BLaER1 treated with 17β-estradiol and CSF1 and Interleukin-3, amounts not matched to agents 10 nM and 100 nM (cell line): ENCODE results near the gene ITPR1.

Experiments used
- H3K27ac ChIP-seq, 11 experiments: shearing (Covaris generic); formaldehyde crosslinking; 2 replicates each; pipeline ENCODE4 v1.8.1; 2022
- H3K27me3 ChIP-seq, 11 experiments: shearing (Covaris generic); formaldehyde crosslinking; 2 replicates each; pipeline ENCODE4 v1.8.1; 2022
- H3K36me3 ChIP-seq, 11 experiments: shearing (Covaris generic); formaldehyde crosslinking; 2 replicates each; pipeline ENCODE4 v1.8.1; 2022
- H3K4me1 ChIP-seq, 10 experiments: shearing (Covaris generic); formaldehyde crosslinking; 2 replicates each; pipeline ENCODE4 v1.8.1; 2022
- H3K4me2 ChIP-seq, 11 experiments: shearing (Covaris generic); formaldehyde crosslinking; 2 replicates each; pipeline ENCODE4 v1.8.1; 2022
- H3K4me3 ChIP-seq, 10 experiments: shearing (Covaris generic); formaldehyde crosslinking; 2 replicates each; pipeline ENCODE4 v1.8.1; 2022
- H3K9ac ChIP-seq, 11 experiments: shearing (Covaris generic); formaldehyde crosslinking; 2 replicates each; pipeline ENCODE4 v1.8.1; 2022
- H3K9me3 ChIP-seq, 11 experiments: shearing (Covaris generic); formaldehyde crosslinking; replicated peaks in 1 of 11; 2 replicates each; pipeline ENCODE4 v1.8.1; 2022
- H4K20me1 ChIP-seq, 11 experiments: shearing (Covaris generic); formaldehyde crosslinking; 2 replicates each; pipeline ENCODE4 v1.8.1; 2022
- Cebpa-rat ChIP-seq, 11 experiments: shearing (Covaris generic); IDR thresholded peaks; 2 replicates each; pipeline ENCODE4 v1.8.1; 2022

ITPR1 gene

DNA sequence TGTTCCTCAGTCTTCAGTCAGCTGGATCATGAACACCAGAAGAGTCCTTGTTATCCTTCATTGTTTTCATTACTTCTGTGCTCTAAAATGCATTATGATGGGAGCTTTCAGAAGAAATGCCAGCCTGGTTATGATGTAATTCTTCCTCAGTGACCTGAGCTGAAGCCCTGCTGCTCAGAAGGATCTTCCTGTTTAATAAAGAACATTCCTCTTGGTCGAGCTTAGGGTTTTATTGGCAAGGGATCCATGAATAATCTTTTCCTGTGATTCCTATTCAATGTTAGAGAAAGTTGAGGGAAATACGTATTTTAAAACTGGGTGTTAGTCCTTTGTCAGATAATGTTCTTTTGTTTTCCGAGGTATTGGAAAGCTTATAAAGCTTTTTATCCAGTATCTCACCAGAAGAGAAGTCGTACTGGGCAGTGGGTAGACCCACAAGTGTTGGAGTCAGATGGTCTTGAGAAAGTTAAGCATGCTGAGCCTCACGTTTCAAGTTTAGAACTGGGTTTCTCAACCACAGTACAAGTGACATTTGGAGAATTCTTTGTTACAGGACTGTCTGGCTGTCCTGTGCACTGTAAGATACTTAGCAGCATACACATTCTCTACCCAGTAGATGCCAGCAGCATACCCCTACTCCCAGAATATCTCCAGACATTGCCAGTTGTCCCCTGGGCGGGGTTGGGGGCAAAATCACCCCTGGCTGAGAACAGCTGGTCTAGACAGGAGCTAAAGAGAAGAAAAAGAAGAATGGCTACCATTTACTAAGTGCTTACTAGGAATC lies 273.8 kb downstream of the ITPR1 start:
- peaks cover 19 to 51% (median 32%) of the 10 kb centered on the region in 11 experiments for H3K9me3 ChIP-seq
- H3K4me2 ChIP-seq: no peak overlapping the region
- no peak for TF ChIP-seq Cebpa-rat (IDR thresholded peaks at IDR 0.05)
- H3K9ac ChIP-seq: no peak overlapping the region
- H3K4me3 ChIP-seq: no peak overlapping the region
- H3K27me3 ChIP-seq: no peaks in the 10 kb centered on the region
- H3K4me1 ChIP-seq: peaks cover 0 to 13% (median 0%) of the 10 kb centered on the region in 10 experiments; a peak in 7 of 20 replicates
- no peaks in the 10 kb centered on the region for H4K20me1 ChIP-seq
- H3K36me3 ChIP-seq: peaks cover 15 to 91% (median 53%) of the 10 kb centered on the region in 11 experiments; a peak in 19 of 22 replicates
- no peak overlapping the region for H3K27ac ChIP-seq

DNA sequence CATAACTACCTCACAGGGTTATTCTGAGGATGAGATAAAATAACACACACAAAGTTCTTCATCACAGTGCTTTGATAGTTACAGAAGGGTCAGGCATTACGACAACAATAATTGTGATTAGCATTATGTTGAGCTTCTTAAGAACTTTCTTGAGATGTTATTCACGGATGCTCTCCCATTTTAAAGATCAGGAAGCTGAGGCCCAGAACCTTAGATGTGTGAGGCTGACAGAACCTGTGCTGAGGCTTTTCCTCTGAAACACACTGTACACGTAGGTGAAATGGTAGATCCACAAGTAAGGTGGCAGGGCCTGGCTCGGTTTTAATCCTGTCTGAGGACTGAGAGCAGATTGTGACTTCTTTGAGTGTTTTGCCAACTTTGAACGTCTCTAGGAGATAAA lies 274.9 kb downstream of the ITPR1 start:
- H3K27me3 ChIP-seq: no peaks in the 10 kb centered on the region
- H3K36me3 ChIP-seq: peaks cover 10 to 83% (median 45%) of the 10 kb centered on the region in 11 experiments; a peak in 19 of 22 replicates
- H3K4me2 ChIP-seq: no peak overlapping the region
- H3K9me3 ChIP-seq: peaks cover 15 to 42% (median 24%) of the 10 kb centered on the region in 11 experiments
- peaks cover 0 to 19% (median 0%) of the 10 kb centered on the region in 10 experiments; a peak in 7 of 20 replicates for H3K4me1 ChIP-seq
- no peak overlapping the region for H3K9ac ChIP-seq
- no peak for TF ChIP-seq Cebpa-rat (IDR thresholded peaks at IDR 0.05)
- H3K4me3 ChIP-seq: no peak overlapping the region
- H4K20me1 ChIP-seq: no peaks in the 10 kb centered on the region
- H3K27ac ChIP-seq: no peak overlapping the region

- peaks cover 0 to 21% (median 0%) of the 10 kb centered on the region in 10 experiments; a peak in 7 of 20 replicates for H3K4me1 ChIP-seq
- H3K9ac ChIP-seq: no peak overlapping the region
- H3K4me2 ChIP-seq: no peak overlapping the region
- H3K27me3 ChIP-seq: no peaks in the 10 kb centered on the region
- H3K4me3 ChIP-seq: no peak overlapping the region
- TF ChIP-seq Cebpa-rat (IDR thresholded peaks at IDR 0.05): no peak
- H3K36me3 ChIP-seq: peaks cover 10 to 83% (median 42%) of the 10 kb centered on the region in 11 experiments; a peak in 19 of 22 replicates
- H3K27ac ChIP-seq: no peak overlapping the region
- no peaks in the 10 kb centered on the region for H4K20me1 ChIP-seq
- H3K9me3 ChIP-seq: peaks cover 14 to 37% (median 23%) of the 10 kb centered on the region in 11 experiments
Measured at GRCh38 chr3:4768521-4768920, 275.4 kb downstream of the ITPR1 start.

GRCh38 chr3:4770561-4770960 lies 277.4 kb downstream of the ITPR1 start:
- Histone ChIP-seq H3K4me2 (peak overlapping the region in 2 of 11 experiments; percentile 51 to 58; a peak in 3 of 22 replicates), H3K27me3 (no peaks in the 10 kb centered on the region), H3K4me3 (no peak overlapping the region), H3K36me3 (peaks cover 10 to 85% (median 44%) of the 10 kb centered on the region in 11 experiments; a peak in 19 of 22 replicates), H3K9ac (no peak overlapping the region), H3K4me1 (peaks cover 0 to 21% (median 0%) of the 10 kb centered on the region in 10 experiments; a peak in 7 of 20 replicates), H3K9me3 (peaks cover 10 to 19% (median 16%) of the 10 kb centered on the region in 11 experiments), H4K20me1 (no peaks in the 10 kb centered on the region), H3K27ac (no peak overlapping the region)
- TF ChIP-seq Cebpa-rat (IDR thresholded peaks at IDR 0.05): no peak

DNA sequence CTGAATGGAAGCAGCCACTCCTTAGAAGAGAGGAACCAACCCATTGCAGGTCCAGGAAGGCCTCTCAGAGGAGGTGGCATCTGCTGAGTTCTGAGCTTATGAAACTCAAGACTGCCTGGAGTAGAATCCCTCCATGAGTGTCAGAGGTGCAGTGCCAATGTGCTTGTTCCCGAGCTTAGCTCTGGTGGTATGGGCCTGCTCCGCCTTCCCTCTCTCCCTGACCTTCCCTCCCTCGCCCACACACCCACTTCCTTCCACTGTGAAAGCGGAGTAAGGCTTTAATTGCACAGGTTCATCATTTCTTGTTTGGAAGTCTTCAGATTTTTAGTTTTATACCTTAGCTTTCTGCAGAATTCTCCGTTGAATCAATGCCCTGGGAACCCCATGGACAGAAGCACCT lies 278.1 kb downstream of the ITPR1 start:
- Histone ChIP-seq H3K9ac (no peak overlapping the region), H4K20me1 (no peaks in the 10 kb centered on the region), H3K36me3 (peaks cover 4 to 85% (median 41%) of the 10 kb centered on the region in 11 experiments; a peak in 19 of 22 replicates), H3K4me2 (peak overlapping the region in 3 of 11 experiments; percentile 45 to 58 (median 51); a peak in 6 of 22 replicates), H3K4me1 (peaks cover 0 to 21% (median 0%) of the 10 kb centered on the region in 10 experiments; a peak in 7 of 20 replicates), H3K4me3 (no peak overlapping the region), H3K27me3 (no peaks in the 10 kb centered on the region), H3K9me3 (peaks cover 4 to 12% (median 9%) of the 10 kb centered on the region in 11 experiments), H3K27ac (no peak overlapping the region)
- no peak for TF ChIP-seq Cebpa-rat (IDR thresholded peaks at IDR 0.05)

DNA sequence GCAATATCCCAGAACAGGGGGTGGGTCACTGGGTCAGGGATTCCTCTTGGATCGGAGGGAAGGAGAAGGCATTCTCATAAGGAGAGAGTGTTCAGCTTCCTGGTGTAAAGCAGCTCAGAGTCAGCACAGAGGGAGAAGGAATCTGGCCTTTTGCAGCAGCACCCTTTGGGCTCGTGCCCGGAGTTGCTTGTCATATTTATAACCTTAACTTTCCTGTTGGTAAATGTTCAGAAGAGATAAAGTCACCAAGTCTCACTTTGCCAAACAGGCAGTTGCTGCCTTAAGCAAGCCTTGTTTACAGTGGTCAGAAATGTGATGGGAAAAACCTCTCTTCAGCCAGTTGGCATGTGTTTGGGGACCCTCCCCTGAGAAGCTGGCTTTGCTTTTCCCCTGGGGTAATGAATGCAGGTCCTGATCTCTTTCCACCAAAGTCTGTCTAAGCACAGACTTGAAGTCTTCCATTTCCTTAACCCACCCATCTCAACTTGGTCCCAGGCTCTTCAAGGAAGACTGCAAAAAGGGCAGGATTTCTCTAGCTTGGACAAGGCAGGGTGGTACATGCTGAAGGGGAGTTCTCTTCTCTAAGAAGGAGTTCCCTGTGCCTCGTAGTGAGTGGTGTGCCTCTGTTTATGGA lies 279.1 kb downstream of the ITPR1 start:
- peak overlapping the region in 1 of 11 experiments; percentile 24; a peak in 2 of 22 replicates for H3K4me2 ChIP-seq
- H3K27ac ChIP-seq: no peak overlapping the region
- peaks cover 3 to 85% (median 37%) of the 10 kb centered on the region in 11 experiments; a peak in 18 of 22 replicates for H3K36me3 ChIP-seq
- H4K20me1 ChIP-seq: no peaks in the 10 kb centered on the region
- no peak overlapping the region for H3K4me3 ChIP-seq
- peaks cover 0 to 21% (median 0%) of the 10 kb centered on the region in 10 experiments; a peak in 7 of 20 replicates for H3K4me1 ChIP-seq
- peaks cover 0 to 2% (median 0%) of the 10 kb centered on the region in 11 experiments; a peak in 2 of 22 replicates for H3K9me3 ChIP-seq
- no peaks in the 10 kb centered on the region for H3K27me3 ChIP-seq
- TF ChIP-seq Cebpa-rat (IDR thresholded peaks at IDR 0.05): no peak
- no peak overlapping the region for H3K9ac ChIP-seq

- Histone ChIP-seq H3K4me2 (peak overlapping the region in 3 of 11 experiments; percentile 8 to 24 (median 22); a peak in 4 of 22 replicates), H3K4me3 (no peak overlapping the region), H3K4me1 (peaks cover 0 to 21% (median 0%) of the 10 kb centered on the region in 10 experiments; a peak in 7 of 20 replicates), H3K27ac (no peak overlapping the region), H3K27me3 (no peaks in the 10 kb centered on the region), H3K36me3 (peaks cover 5 to 85% (median 37%) of the 10 kb centered on the region in 11 experiments; a peak in 16 of 22 replicates), H3K9me3 (no peaks in the 10 kb centered on the region), H3K9ac (no peak overlapping the region), H4K20me1 (no peaks in the 10 kb centered on the region)
- TF ChIP-seq Cebpa-rat (IDR thresholded peaks at IDR 0.05): no peak
Measured at GRCh38 chr3:4772858-4773257, 279.7 kb downstream of the ITPR1 start.

- H3K27me3 ChIP-seq: no peaks in the 10 kb centered on the region
- H3K9me3 ChIP-seq: no peaks in the 10 kb centered on the region
- peaks cover 0 to 21% (median 0%) of the 10 kb centered on the region in 10 experiments; a peak in 7 of 20 replicates for H3K4me1 ChIP-seq
- TF ChIP-seq Cebpa-rat (IDR thresholded peaks at IDR 0.05): no peak
- no peak overlapping the region for H3K4me3 ChIP-seq
- no peak overlapping the region for H3K27ac ChIP-seq
- no peaks in the 10 kb centered on the region for H4K20me1 ChIP-seq
- H3K9ac ChIP-seq: no peak overlapping the region
- peaks cover 5 to 85% (median 33%) of the 10 kb centered on the region in 11 experiments; a peak in 16 of 22 replicates for H3K36me3 ChIP-seq
- H3K4me2 ChIP-seq: no peak overlapping the region
Measured at GRCh38 chr3:4773583-4773982, 280.4 kb downstream of the ITPR1 start.

- H3K4me3 ChIP-seq: no peak overlapping the region
- H4K20me1 ChIP-seq: no peaks in the 10 kb centered on the region
- no peak overlapping the region for H3K4me2 ChIP-seq
- H3K9ac ChIP-seq: no peak overlapping the region
- peaks cover 5 to 85% (median 34%) of the 10 kb centered on the region in 11 experiments; a peak in 14 of 22 replicates for H3K36me3 ChIP-seq
- TF ChIP-seq Cebpa-rat (IDR thresholded peaks at IDR 0.05): no peak
- no peak overlapping the region for H3K27ac ChIP-seq
- no peaks in the 10 kb centered on the region for H3K27me3 ChIP-seq
- peaks cover 0 to 21% (median 0%) of the 10 kb centered on the region in 10 experiments; a peak in 7 of 20 replicates for H3K4me1 ChIP-seq
- H3K9me3 ChIP-seq: no peaks in the 10 kb centered on the region
Measured at GRCh38 chr3:4774531-4774930, 281.4 kb downstream of the ITPR1 start.
